DND-41 (cell line): ENCODE measurements around the gene KIAA1671.

Source experiments
- ATAC-seq: fragments of 200-7000 bp; cut with Tn5 transposase; 3 replicates; pipeline ENCODE4 v1.9.1; 2021; ENCODE audit warnings: low read depth; ENCODE audit not compliant: insufficient read depth
- DNase-seq: peaks from one replicate; pipeline ENCODE4 v3.0.0-alpha.2; 2020
- H2AFZ ChIP-seq: 2 replicates; pipeline ENCODE4 v1.6.0; 2012; ENCODE audit warnings: low read depth, low read length
- H3K27ac ChIP-seq: 2 replicates; pipeline ENCODE4 v1.5.1; 2012; ENCODE audit warnings: low read length, inconsistent platforms
- H3K27me3 ChIP-seq: fragments of 200-600 bp; sonication (generic); 2 replicates; pipeline ENCODE4 v1.6.0; 2012; ENCODE audit warnings: low read length, mild to moderate bottlenecking, inconsistent platforms; ENCODE audit not compliant: insufficient read depth, poor library complexity
- H3K36me3 ChIP-seq: 2 replicates; pipeline ENCODE4 v1.5.1; 2012; ENCODE audit warnings: low read length, inconsistent platforms; ENCODE audit not compliant: insufficient read depth
- H3K4me1 ChIP-seq: 2 replicates; pipeline ENCODE4 v1.5.1; 2012; ENCODE audit warnings: mild to moderate bottlenecking, low read length; ENCODE audit not compliant: insufficient read depth
- H3K4me2 ChIP-seq: 2 replicates; pipeline ENCODE4 v1.6.0; 2012; ENCODE audit warnings: mild to moderate bottlenecking, moderate library complexity, low read length, inconsistent platforms; ENCODE audit not compliant: insufficient read depth
- H3K4me3 ChIP-seq, 2 experiments: fragments of 200-600 bp in 1 of 2; shearing (Covaris generic) in 1 of 2; 2 replicates each; pipeline ENCODE4 v1.5.1; 2012 to 2016; ENCODE audit warnings: inconsistent platforms in 2 of 2, low read length in 2 of 2, mild to moderate bottlenecking in 2 of 2, low read depth in 1 of 2, moderate library complexity in 1 of 2
- H3K79me2 ChIP-seq: 2 replicates; pipeline ENCODE4 v1.6.0; 2012; ENCODE audit warnings: low read length, inconsistent platforms; ENCODE audit not compliant: insufficient read depth
- H3K9ac ChIP-seq: 2 replicates; pipeline ENCODE4 v1.6.0; 2012; ENCODE audit warnings: low read depth, mild to moderate bottlenecking, inconsistent platforms, low read length, moderate library complexity
- H3K9me3 ChIP-seq: 2 replicates; pipeline ENCODE4 v1.5.1; 2012; ENCODE audit warnings: low read length, moderate library complexity, mild to moderate bottlenecking, inconsistent platforms; ENCODE audit not compliant: insufficient read depth, severe bottlenecking
- H4K20me1 ChIP-seq: 2 replicates; pipeline ENCODE4 v1.6.0; 2012; ENCODE audit warnings: low read length; ENCODE audit not compliant: insufficient read depth
- CTCF ChIP-seq: IDR thresholded peaks from 2 replicates; pipeline ENCODE4 v1.5.1; 2012; ENCODE audit warnings: borderline replicate concordance, low read length, moderate library complexity, mild to moderate bottlenecking; ENCODE audit not compliant: poor library complexity, severe bottlenecking; ENCODE audit errors: extremely low read depth
- EZH2 ChIP-seq: IDR thresholded peaks from 3 replicates; pipeline ENCODE4 v1.6.1; 2012; ENCODE audit warnings: borderline replicate concordance, low read depth, mild to moderate bottlenecking, moderate library complexity, low read length, inconsistent platforms; ENCODE audit not compliant: severe bottlenecking

KIAA1671 gene

DNA sequence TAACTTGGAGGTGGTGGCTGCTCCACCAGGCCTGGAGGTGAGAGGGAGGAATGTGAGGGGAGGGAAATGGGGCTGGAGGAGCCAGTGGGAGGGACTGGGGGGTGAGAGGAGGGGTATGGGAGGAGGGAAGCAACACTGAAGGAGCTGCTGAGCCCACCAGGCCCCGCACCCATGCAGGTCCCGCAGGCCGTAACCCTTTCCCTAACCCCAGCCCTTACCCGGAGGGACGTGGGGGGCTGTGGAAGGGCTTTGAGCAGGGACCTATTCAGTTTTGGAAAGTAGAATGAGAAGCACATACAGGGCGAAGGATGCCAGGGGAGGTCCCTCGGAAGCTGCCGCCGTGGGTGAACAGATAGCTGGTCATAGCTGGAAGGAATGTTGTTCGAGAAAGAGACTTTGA lies 213.3 kb downstream of the KIAA1671 start:
- DNase-seq (no peak), ATAC-seq (no peak)
- peaks cover 8% of the 10 kb centered on the region for H3K27me3 ChIP-seq
- H3K4me1 ChIP-seq: no peaks in the 10 kb centered on the region
- no peak overlapping the region for H3K4me3 ChIP-seq
- H3K27ac ChIP-seq: no peak overlapping the region
- H3K9ac ChIP-seq: no peak overlapping the region
- no peak overlapping the region for H3K4me2 ChIP-seq
- no peak for TF ChIP-seq EZH2
- no peak for TF ChIP-seq CTCF
- H3K9me3 ChIP-seq: no peaks in the 10 kb centered on the region
- no peaks in the 10 kb centered on the region for H4K20me1 ChIP-seq
- no peaks in the 10 kb centered on the region for H3K79me2 ChIP-seq
- no peak overlapping the region for H2AFZ ChIP-seq
- no peaks in the 10 kb centered on the region for H3K36me3 ChIP-seq

DNA sequence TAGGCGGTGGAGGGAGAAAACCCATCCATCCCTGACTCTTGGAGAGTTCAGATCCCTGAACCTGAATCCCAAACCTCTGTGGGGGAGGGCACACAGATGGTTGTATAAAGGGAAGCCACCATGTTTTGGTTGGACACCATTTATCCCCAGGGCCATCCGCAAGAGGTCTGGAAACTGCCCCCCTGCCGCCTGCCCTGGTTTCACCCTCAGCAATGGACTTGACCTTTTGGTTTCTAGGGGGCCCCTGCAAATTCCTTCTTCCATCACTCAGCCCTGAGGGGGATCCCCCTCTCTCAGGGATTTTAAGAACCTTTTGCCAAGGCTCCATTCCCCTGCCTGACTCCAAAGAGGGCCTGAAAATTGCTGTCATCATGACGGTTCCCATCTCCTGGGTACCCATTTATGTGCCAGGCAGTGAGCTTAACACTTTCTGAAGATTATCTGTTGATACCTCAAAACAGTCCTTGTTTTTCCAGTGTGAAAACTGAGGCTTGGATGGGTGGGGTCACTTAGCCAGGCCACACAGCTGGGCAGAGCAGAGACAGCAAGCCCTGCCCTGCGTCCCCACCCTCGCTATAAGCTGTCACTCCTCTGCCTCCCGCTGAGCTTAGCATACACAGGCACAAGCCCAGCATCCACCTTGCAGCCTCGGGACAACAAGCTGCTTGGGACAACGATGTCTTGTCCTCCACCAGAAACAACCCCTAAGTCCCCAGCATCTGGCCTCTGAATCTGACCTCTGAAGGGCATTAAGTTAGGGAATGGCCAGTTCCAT lies 213.9 kb downstream of the KIAA1671 start:
- H3K36me3 ChIP-seq: no peaks in the 10 kb centered on the region
- no peaks in the 10 kb centered on the region for H3K9me3 ChIP-seq
- TF ChIP-seq EZH2 (no peak), CTCF (no peak)
- H3K4me3 ChIP-seq: no peak overlapping the region
- H3K9ac ChIP-seq: no peak overlapping the region
- no peak for ATAC-seq
- no peak for DNase-seq
- no peaks in the 10 kb centered on the region for H4K20me1 ChIP-seq
- H3K27ac ChIP-seq: no peak overlapping the region
- no peaks in the 10 kb centered on the region for H3K4me1 ChIP-seq
- H3K79me2 ChIP-seq: no peaks in the 10 kb centered on the region
- H3K27me3 ChIP-seq: peaks cover 8% of the 10 kb centered on the region
- H3K4me2 ChIP-seq: no peak overlapping the region
- H2AFZ ChIP-seq: no peak overlapping the region

DNA sequence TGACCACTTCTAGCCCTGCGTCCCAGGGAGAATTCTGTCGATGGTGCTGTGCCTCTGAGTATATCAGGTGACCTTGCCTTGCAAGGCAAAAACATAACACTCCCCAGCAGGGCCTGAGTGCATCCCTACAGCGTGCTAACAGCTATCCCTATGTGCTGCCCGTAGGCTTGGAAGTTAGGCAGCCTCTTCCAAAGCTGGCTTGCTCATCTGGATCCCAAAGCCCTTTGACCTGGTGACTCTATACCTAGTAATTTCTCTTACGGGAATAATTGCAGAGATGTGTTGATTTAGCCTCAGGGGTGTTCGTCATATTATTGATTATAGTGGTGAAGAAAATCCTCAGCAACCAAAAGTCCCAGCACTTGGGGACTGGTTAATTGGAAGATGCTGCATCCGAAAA lies 214.6 kb downstream of the KIAA1671 start:
- Histone ChIP-seq H3K9me3 (no peaks in the 10 kb centered on the region), H3K27me3 (peaks cover 8% of the 10 kb centered on the region), H3K4me3 (no peak overlapping the region), H2AFZ (no peak overlapping the region), H3K4me1 (no peaks in the 10 kb centered on the region), H3K79me2 (no peaks in the 10 kb centered on the region), H4K20me1 (no peaks in the 10 kb centered on the region), H3K4me2 (no peak overlapping the region), H3K27ac (no peak overlapping the region), H3K9ac (no peak overlapping the region), H3K36me3 (no peaks in the 10 kb centered on the region)
- DNase-seq (no peak), ATAC-seq (no peak)
- TF ChIP-seq EZH2 (no peak), CTCF (no peak)
